Natural killer cell treated with Interleukin-12 subunit alpha and Interleukin-12 subunit beta and Interleukin-15 and Interleukin-18, amount 100 ng/mL, for 72 hours (primary cell): ENCODE data around the gene CTRL. TPM values are rescaled to one million over a fixed set of nuclear protein-coding genes. Genes with fewer than 3 reads are reported as not detected.
A peak's percentile ranks its signal among the peaks of the same experiment; 100 is the strongest.
"Not testable (repeated sequence)": the region's sequence is repeated elsewhere in the genome, so short reads cannot be mapped to it uniquely, and the experiment has no call there.

Experiments
- ATAC-seq, 2 donors: fragments of 150-1000 bp; cut with Tn5 transposase in 1 of 2; sonication (Bioruptor Pico), chemical (Tn5 transposase) in 1 of 2; 2 replicates each; pipeline ENCODE4 v1.10.0; 2021
- DNase-seq: peaks from one replicate; pipeline ENCODE4 v3.0.0; 2022; ENCODE audit warnings: low spot score
- H3K27ac Mint-ChIP-seq, 2 donors: 1 replicate in 1 of 2; 2 replicates in 1 of 2; pipeline ENCODE4 v1.8.0; 2022; ENCODE audit warnings: mixed read lengths in 2 of 2, mild to moderate bottlenecking in 1 of 2, moderate library complexity in 1 of 2
- H3K27me3 Mint-ChIP-seq, 2 donors: 1 replicate in 1 of 2; 2 replicates in 1 of 2; pipeline ENCODE4 v1.8.0; 2022; ENCODE audit warnings: mixed read lengths in 2 of 2
- H3K36me3 Mint-ChIP-seq: one replicate; pipeline ENCODE4 v1.8.0; 2022; ENCODE audit warnings: mixed read lengths
- H3K4me1 Mint-ChIP-seq, 2 donors: 1 replicate in 1 of 2; 2 replicates in 1 of 2; pipeline ENCODE4 v1.8.0; 2022; ENCODE audit warnings: low read depth in 2 of 2, mixed read lengths in 2 of 2, mild to moderate bottlenecking in 1 of 2
- H3K4me3 Mint-ChIP-seq: one replicate; pipeline ENCODE4 v1.8.0; 2022; ENCODE audit warnings: mixed read lengths
- H3K9me3 Mint-ChIP-seq: 2 replicates; pipeline ENCODE4 v1.8.0; 2022; ENCODE audit warnings: mixed read lengths
- total RNA-seq, 2 donors: library from RNA; stranded (reverse); gene quantifications; one replicate each; pipeline ENCODE4 v1.2.3, GENCODE V29; 2022

The CTRL gene
- total RNA-seq = 10 to 100 TPM in 1 of 2 donors, 1 to 10 TPM in 1; 8.4 to 15.6 TPM

DNA sequence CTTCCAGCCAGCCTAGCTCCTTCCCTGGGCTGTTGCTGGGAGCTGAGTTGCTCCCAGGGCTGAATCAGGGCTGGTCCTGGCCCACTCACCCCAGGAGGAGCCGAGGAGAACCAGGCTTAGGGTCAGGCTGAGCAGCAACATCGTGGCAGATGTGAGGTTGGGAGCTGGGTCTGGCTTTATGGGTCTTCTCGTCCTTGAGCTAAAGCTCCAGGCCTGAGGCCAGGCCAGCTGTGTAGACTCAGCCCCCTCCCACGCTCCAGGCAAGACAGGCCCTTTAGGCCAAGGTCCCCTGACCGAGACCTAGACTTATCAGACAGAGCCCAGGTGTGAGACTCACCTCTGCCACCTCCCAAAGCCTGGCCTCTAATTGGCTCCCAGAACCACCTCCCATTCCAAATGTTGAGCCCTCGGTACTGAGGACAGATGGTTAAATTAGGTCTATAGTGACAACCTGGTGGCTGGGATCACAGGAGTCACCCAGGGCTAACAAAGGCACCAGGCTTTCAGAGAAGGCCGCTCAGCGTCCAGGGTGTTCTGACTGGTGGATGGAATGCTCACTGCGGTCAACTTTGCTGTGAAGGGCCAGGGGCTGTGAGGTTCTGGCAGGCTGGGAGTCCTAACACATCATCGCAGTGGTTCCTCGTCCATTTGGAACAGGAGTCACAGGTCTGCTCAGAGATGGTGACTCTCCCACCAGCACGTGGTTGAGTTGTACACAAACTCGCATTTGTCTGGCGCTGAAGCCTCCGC, at the start of gene CTRL:
CTRL (minus strand) TSS at position 151 of the 750 bp plus-strand sequence; CDS start at position 141, 10 bp downstream.
- no peaks in the 10 kb centered on the region for H3K9me3 Mint-ChIP-seq
- DNase-seq (no peak), ATAC-seq (no peak)
- H3K4me1 Mint-ChIP-seq = peaks cover 19 to 22% of the 10 kb centered on the region in 2 donors
- H3K4me3 Mint-ChIP-seq = no peak within 1 kb of the TSS
- H3K27ac Mint-ChIP-seq = no peak within 1 kb of the TSS
- H3K36me3 Mint-ChIP-seq = peaks cover 15% of the 10 kb centered on the region
- H3K27me3 Mint-ChIP-seq = no peaks in the 10 kb centered on the region

GRCh38 chr16:67979955-67980678, 48.5 kb upstream of the CTRL start, which contains the start of gene DPEP3:
TSS of gene DPEP3 (minus strand) at chr16:67980499. CDS start at chr16:67980380, 119 bp downstream.
- H3K4me3 Mint-ChIP-seq = no peak within 1 kb of the TSS
- no peaks in the 10 kb centered on the region for H3K27me3 Mint-ChIP-seq
- DNase-seq (no peak), ATAC-seq (no peak)
- no peaks in the 10 kb centered on the region for H3K36me3 Mint-ChIP-seq
- H3K4me1 Mint-ChIP-seq = peaks cover 16 to 19% of the 10 kb centered on the region in 2 donors
- H3K9me3 Mint-ChIP-seq = no peaks in the 10 kb centered on the region
- H3K27ac Mint-ChIP-seq = no peak within 1 kb of the TSS

- Mint-ChIP-seq H3K27me3 (no peaks in the 10 kb centered on the region), H3K4me1 (peaks cover 0 to under 1% of the 10 kb centered on the region in 2 donors), H3K36me3 (no peaks in the 10 kb centered on the region), H3K4me3 (no peak overlapping the region), H3K27ac (no peak overlapping the region), H3K9me3 (no peaks in the 10 kb centered on the region)
- ATAC-seq (no peak), DNase-seq (no peak)
Observed at GRCh38 chr16:67977469-67978227, 46.0 kb upstream of the CTRL start.

- H3K27me3 Mint-ChIP-seq = no peaks in the 10 kb centered on the region
- no peak for DNase-seq
- no peak overlapping the region for H3K27ac Mint-ChIP-seq
- H3K4me1 Mint-ChIP-seq = no peaks in the 10 kb centered on the region
- no peak overlapping the region for H3K4me3 Mint-ChIP-seq
- no peaks in the 10 kb centered on the region for H3K36me3 Mint-ChIP-seq
- ATAC-seq = no peak
- H3K9me3 Mint-ChIP-seq = no peaks in the 10 kb centered on the region
Observed at GRCh38 chr16:67977005-67977404, 45.3 kb upstream of the CTRL start.

GRCh38 chr16:67976205-67976604, 44.5 kb upstream of the CTRL start:
- H3K27ac Mint-ChIP-seq = no peak overlapping the region
- H3K36me3 Mint-ChIP-seq = no peaks in the 10 kb centered on the region
- DNase-seq (no peak), ATAC-seq (no peak)
- H3K4me1 Mint-ChIP-seq = no peaks in the 10 kb centered on the region
- H3K4me3 Mint-ChIP-seq = no peak overlapping the region
- no peaks in the 10 kb centered on the region for H3K27me3 Mint-ChIP-seq
- no peaks in the 10 kb centered on the region for H3K9me3 Mint-ChIP-seq

- DNase-seq = no peak
- Mint-ChIP-seq H3K36me3 (no peaks in the 10 kb centered on the region), H3K4me3 (no peak overlapping the region), H3K27me3 (no peaks in the 10 kb centered on the region), H3K9me3 (no peaks in the 10 kb centered on the region), H3K27ac (no peak overlapping the region), H3K4me1 (no peaks in the 10 kb centered on the region)
- ATAC-seq = no peak
Observed at GRCh38 chr16:67975321-67976105, 43.9 kb upstream of the CTRL start.

DNA sequence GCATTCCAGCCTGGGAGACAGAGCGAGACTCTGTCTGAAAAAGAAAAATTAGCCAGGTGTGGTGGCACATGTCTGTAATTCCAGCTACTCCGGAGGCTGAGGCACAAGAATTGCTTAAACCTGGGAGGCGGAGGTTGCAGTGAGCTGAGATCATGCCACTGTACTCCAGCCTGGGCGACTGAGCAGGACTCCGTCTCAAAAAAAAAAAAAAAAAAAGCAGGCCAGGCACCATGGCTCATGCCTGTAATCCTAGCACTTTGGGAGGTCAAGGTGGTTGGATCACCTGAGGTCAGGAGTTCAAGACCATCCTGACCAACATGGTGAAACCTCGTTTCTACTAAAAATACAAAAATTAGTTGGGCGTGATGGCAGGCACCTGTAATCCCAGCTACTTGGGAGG, 40.6 kb upstream of the CTRL start:
- H3K36me3 Mint-ChIP-seq, H3K27me3 Mint-ChIP-seq, H3K27ac Mint-ChIP-seq, DNase-seq, H3K9me3 Mint-ChIP-seq, ATAC-seq, H3K4me3 Mint-ChIP-seq: not testable (repeated sequence)
- H3K4me1 Mint-ChIP-seq = peaks cover 9 to 17% of the 10 kb centered on the region in 2 donors

- H3K4me1 Mint-ChIP-seq = peaks cover 13 to 21% of the 10 kb centered on the region in 2 donors
- no peaks in the 10 kb centered on the region for H3K9me3 Mint-ChIP-seq
- no peaks in the 10 kb centered on the region for H3K36me3 Mint-ChIP-seq
- no peaks in the 10 kb centered on the region for H3K27me3 Mint-ChIP-seq
- DNase-seq (no peak), ATAC-seq (no peak)
- H3K27ac Mint-ChIP-seq = peak overlapping the region in 1 of 2 donors; percentile 33
- no peak overlapping the region for H3K4me3 Mint-ChIP-seq
Observed at GRCh38 chr16:67971111-67971510, 39.4 kb upstream of the CTRL start.

DNA sequence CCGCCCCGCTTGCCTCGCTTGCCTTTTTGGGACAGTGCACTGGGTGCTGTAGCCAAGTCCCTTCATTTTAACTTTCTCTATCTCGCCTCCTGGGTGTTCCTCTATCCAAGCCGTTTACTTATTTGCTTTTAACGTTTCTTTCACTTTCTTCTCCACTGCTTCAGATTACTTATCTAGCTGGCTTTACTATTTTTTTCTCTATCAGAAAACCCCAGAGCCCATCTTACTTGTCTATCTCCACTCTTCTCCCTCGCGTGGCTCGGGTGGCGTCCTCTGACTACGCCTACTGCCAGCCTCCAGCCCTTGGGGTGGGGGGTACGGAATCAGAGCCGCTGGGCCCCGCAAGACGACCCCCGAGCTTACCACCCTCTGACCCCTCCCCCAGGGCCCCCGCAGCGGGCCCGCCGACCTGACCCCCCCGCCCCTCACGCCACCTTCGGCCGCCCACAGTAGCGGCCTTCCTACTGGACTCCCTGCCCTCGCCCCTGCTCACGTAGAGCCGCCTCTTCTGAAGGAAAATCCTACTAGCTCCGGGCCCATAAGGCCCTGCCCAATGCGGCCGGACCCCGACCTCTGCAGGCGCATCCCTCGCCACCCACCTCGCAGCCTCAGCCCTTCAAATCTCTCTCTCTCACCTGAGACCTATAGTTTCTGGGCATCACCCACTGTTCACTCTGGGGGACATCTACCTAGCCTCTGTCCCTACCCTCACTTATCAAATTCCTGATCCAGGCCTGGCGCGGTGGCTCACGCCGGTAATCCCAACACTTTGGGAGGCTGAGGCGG, 37.8 kb upstream of the CTRL start:
- Mint-ChIP-seq H3K36me3 (no peaks in the 10 kb centered on the region), H3K27ac (peak overlapping the region; percentile 78 to 95), H3K4me1 (peaks cover 13 to 21% of the 10 kb centered on the region in 2 donors), H3K9me3 (no peaks in the 10 kb centered on the region), H3K4me3 (peak overlapping the region; percentile 97), H3K27me3 (no peaks in the 10 kb centered on the region)
- no peak for DNase-seq
- no peak for ATAC-seq

DNA sequence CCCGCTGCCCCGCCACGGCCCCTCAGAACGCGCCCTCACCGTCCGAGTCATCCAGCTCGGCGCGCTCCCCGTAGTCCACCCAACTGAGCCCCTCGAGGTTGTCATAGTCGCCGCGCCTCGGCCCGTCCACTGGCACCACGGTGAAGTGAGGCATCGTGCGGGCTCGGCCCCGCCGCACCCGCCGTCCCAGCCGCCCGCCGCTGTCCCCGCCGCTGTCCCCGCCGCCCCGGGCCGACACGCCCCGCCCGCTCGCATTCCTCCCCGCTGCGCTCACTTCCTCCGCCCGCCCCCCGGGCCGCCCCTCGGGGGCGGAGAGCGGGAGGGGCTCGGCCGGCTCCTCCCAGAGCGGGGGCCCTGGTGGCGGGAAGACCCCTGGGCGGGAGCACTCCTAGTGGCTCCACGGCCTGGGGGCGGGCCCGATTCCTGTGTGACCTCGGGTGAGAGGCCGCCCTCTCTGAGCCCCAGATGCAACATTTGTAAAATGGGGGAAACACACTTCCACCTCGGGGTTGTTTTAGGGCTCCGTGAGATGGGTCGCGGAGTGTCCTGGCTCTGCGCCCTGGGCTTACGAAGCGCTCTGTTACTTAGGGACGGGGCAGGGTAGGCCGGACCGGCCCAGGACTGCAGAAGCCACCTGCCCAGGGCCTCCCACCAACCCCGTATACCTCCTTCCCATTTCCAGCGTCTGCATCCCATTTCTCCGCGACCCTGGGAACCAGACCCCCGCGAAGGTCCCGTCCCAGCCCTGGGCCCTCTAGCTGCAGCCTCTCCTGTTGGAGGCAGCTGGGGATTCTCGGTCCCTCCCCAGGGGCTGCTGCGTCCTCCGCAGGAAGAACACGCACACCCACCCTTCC, 37.0 kb upstream of the CTRL start, which contains the start of gene SLC12A4:
SLC12A4 (minus strand) TSS at position 238 of the 854 bp plus-strand sequence; CDS start at position 154, 84 bp downstream.
- H3K4me3 Mint-ChIP-seq = peak within 1 kb of the TSS; percentile 97
- ATAC-seq (peak; percentile 94 to 96), DNase-seq (peak; percentile 92)
- H3K4me1 Mint-ChIP-seq = peaks cover 13 to 21% of the 10 kb centered on the region in 2 donors
- no peaks in the 10 kb centered on the region for H3K36me3 Mint-ChIP-seq
- H3K27me3 Mint-ChIP-seq = no peaks in the 10 kb centered on the region
- no peaks in the 10 kb centered on the region for H3K9me3 Mint-ChIP-seq
- H3K27ac Mint-ChIP-seq = peak within 1 kb of the TSS; percentile 89 to 95

- DNase-seq = no peak
- Mint-ChIP-seq H3K4me3 (peak overlapping the region; percentile 97), H3K4me1 (peaks cover 14 to 21% of the 10 kb centered on the region in 2 donors), H3K27me3 (no peaks in the 10 kb centered on the region), H3K36me3 (no peaks in the 10 kb centered on the region), H3K9me3 (no peaks in the 10 kb centered on the region), H3K27ac (peak overlapping the region; percentile 85 to 89)
- peak; percentile 25 to 40 for ATAC-seq
Observed at GRCh38 chr16:67967958-67968399, 36.3 kb upstream of the CTRL start.
